NCI-H2196 (cell line): ENCODE results near the gene SLC39A3.

Experiments
- DNase-seq: peaks from one replicate; lab custom pipeline; 2025; ENCODE audit not compliant: unreplicated experiment; lab: John Stamatoyannopoulos, UW

The SLC39A3 gene

GRCh38 chr19:2750808-2751437, 11.1 kb upstream of the SLC39A3 start:
- DNase-seq: no peak

- DNase-seq: no peak
These were observed 7.5 kb upstream of the SLC39A3 start for GRCh38 chr19:2747349-2747748.

GRCh38 chr19:2744113-2744512, 4.3 kb upstream of the SLC39A3 start:
- no peak for DNase-seq

GRCh38 chr19:2743099-2743498, 3.3 kb upstream of the SLC39A3 start:
- no peak for DNase-seq

- DNase-seq: no peak
These were observed 468 bp upstream of the SLC39A3 start for GRCh38 chr19:2740314-2740656.

- no peak for DNase-seq
These were observed 3.1 kb downstream of the SLC39A3 start for GRCh38 chr19:2736550-2737190.

GRCh38 chr19:2735374-2735773, 4.4 kb downstream of the SLC39A3 start:
- DNase-seq: no peak

- no peak for DNase-seq
These were observed 5.1 kb downstream of the SLC39A3 start for GRCh38 chr19:2734589-2735288.

GRCh38 chr19:2733930-2734588, 5.8 kb downstream of the SLC39A3 start:
- no peak for DNase-seq

- no peak for DNase-seq
These were observed 6.9 kb downstream of the SLC39A3 start for GRCh38 chr19:2732883-2733282.

GRCh38 chr19:2732157-2732725, 7.6 kb downstream of the SLC39A3 start:
- no peak for DNase-seq

- DNase-seq: no peak
These were observed 8.4 kb downstream of the SLC39A3 start for GRCh38 chr19:2731181-2731995.

- no peak for DNase-seq
These were observed 9.6 kb downstream of the SLC39A3 start for GRCh38 chr19:2729943-2730818.

- no peak for DNase-seq
These were observed 10.9 kb downstream of the SLC39A3 start for GRCh38 chr19:2728783-2729387.

GRCh38 chr19:2727640-2727944, 12.2 kb downstream of the SLC39A3 start:
- DNase-seq: no peak

- DNase-seq: no peak
These were observed 12.7 kb downstream of the SLC39A3 start for GRCh38 chr19:2726904-2727639.

GRCh38 chr19:2726160-2726855, 13.5 kb downstream of the SLC39A3 start:
- DNase-seq: no peak

- DNase-seq: no peak
These were observed 15.7 kb downstream of the SLC39A3 start for GRCh38 chr19:2724148-2724557.
